Measurements from ENCODE around the gene PCDHB9.
"Not testable (repeated sequence)": the region's sequence is repeated elsewhere in the genome, so short reads cannot be mapped to it uniquely, and the experiment has no call there.

DNA sequence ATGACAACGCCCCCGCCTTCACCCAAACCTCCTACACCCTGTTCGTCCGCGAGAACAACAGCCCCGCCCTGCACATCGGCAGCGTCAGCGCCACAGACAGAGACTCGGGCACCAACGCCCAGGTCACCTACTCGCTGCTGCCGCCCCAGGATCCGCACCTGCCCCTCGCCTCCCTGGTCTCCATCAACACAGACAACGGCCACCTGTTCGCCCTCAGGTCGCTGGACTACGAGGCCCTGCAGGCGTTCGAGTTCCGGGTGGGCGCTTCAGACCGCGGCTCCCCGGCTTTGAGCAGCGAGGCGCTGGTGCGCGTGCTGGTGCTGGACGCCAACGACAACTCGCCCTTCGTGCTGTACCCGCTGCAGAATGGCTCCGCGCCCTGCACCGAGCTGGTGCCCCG is 7.6 kb upstream of the PCDHB9 start:
- not testable (repeated sequence) for TF ChIP-seq CTCF, POLR2A (IDR thresholded peaks at IDR 0.05)

All from thyroid gland (tissue), 4 donors.